ENCODE results near the gene FUT2. TPM values are rescaled to one million over a fixed set of nuclear protein-coding genes. Genes with fewer than 3 reads are reported as not detected.
A peak's percentile ranks its signal among the peaks of the same experiment; 100 is the strongest.

The FUT2 gene
- total and polyA plus RNA-seq, 2 donors from 2014 or later = 0.28 to 5.8 TPM

DNA sequence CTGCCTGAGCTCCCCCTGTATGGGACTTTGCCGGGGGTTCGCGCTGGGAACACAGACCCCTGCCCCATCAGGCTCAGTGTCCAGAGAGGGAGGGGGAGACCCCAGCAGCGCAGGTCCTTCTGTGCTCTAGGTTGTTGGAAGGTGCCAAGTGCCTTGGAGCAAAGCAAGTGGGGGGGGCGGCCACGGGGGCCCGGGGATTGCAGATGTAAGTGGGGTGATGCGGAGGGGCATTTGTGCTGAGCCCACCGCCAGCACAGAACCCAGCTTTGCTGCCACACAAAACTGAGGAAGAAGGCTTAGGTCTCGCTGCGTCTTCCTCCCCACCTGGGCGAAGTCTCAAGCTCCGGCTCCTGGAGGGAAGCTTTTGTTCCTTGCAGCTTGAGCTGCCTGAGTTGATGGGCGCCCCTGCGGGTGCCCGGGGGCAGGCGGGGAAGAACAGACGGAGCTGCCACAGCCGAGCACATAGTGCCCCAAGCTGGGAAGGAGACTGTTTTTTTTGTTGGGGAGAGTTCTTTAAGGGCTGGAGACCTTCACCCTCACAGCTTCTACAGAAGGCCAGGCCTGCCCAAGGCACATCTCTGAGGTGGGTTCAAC lies 21.5 kb upstream of the FUT2 start:
- H3K27ac ChIP-seq (ENCODE audit: low read depth in 2 of 2, low read length in 2 of 2) = peak overlapping the region in 1 of 2 donors; percentile 5
- DNase-seq (no peak), FAIRE-seq (no peak)
- no peaks in the 10 kb centered on the region for H3K9me3 ChIP-seq (ENCODE audit: control insufficient read depth in 2 of 3, insufficient read depth in 1 of 3, low read length in 3 of 3)
- no peaks in the 10 kb centered on the region for H3K27me3 ChIP-seq (ENCODE audit: control insufficient read depth, insufficient read depth, low read length)
- no peak for TF ChIP-seq CTCF (IDR thresholded peaks at IDR 0.05; ENCODE audit: borderline replicate concordance, extremely low read depth, insufficient read depth)
- H3K36me3 ChIP-seq (ENCODE audit: control insufficient read depth in 2 of 3, insufficient read depth in 3 of 3, low read length in 3 of 3) = no peaks in the 10 kb centered on the region
- peaks cover 0 to 4% (median 0%) of the 10 kb centered on the region in 3 donors for H3K4me1 ChIP-seq (ENCODE audit: control insufficient read depth in 2 of 3, insufficient read depth in 2 of 3, low read depth in 1 of 3, low read length in 3 of 3)
- intact Hi-C loops (cut with DNase I) = no loop called here
- no peak overlapping the region for H3K9ac ChIP-seq (ENCODE audit: low read length in 3 of 3)
- no peak overlapping the region for H3K4me3 ChIP-seq (ENCODE audit: low read length in 3 of 3)

DNA sequence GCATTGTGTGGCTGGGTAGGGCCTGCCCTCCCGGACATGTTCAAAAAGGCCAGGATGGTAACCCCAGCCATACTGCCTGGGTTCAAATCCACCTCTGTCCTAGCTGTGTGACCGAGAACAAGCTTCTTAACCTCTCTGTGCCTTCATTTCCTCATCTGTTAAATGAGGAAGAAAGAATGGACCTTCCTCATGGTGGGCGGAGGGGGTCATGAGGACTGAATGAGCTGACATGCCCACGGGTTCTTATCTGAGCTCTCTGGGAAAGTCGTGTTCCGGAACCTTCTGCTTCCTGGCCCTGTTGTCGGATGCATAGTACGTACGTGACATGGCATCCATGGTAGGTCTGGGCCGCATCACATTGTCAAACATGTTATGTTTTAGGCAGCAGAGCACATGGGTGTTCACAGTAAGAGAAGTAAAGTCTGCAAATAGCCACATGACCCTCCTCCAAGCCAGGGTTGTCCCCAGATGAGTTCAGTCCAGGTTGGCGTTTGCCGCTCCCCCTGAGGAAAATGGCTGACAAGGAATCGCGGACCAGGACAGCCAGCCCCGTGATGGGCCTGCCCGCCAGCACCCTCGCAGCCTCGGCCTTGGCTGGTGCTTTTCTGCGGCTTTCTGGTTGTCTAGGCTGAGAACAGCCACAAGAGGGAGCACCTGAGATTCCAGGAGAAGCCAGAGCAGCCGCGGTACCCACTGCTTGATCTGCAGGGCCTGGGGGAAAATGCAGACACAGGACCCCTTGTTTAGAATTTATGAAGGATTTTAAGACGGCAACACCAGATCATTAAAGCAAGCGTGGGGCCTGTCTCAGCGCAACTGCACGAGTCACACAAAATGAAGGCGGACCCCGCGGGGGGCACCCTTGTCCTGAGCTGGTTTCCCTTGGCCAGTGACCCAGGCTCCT lies 20.6 kb upstream of the FUT2 start:
- Histone ChIP-seq H3K4me1 (ENCODE audit: control insufficient read depth in 2 of 3, insufficient read depth in 2 of 3, low read depth in 1 of 3, low read length in 3 of 3) (peaks cover 0 to 4% (median 0%) of the 10 kb centered on the region in 3 donors), H3K27ac (ENCODE audit: low read depth in 2 of 2, low read length in 2 of 2) (peak overlapping the region in 1 of 2 donors; percentile 5), H3K9me3 (ENCODE audit: control insufficient read depth in 2 of 3, insufficient read depth in 1 of 3, low read length in 3 of 3) (no peaks in the 10 kb centered on the region), H3K36me3 (ENCODE audit: control insufficient read depth in 2 of 3, insufficient read depth in 3 of 3, low read length in 3 of 3) (no peaks in the 10 kb centered on the region), H3K9ac (ENCODE audit: low read length in 3 of 3) (peak overlapping the region in 1 of 3 donors; percentile 38), H3K27me3 (ENCODE audit: control insufficient read depth, insufficient read depth, low read length) (no peaks in the 10 kb centered on the region), H3K4me3 (ENCODE audit: low read length in 3 of 3) (no peak overlapping the region)
- FAIRE-seq (no peak), DNase-seq (peak; percentile 86 to 94 (median 91))
- peak; percentile 84 for TF ChIP-seq CTCF (IDR thresholded peaks at IDR 0.05; ENCODE audit: borderline replicate concordance, extremely low read depth, insufficient read depth)
- intact Hi-C loops (cut with DNase I) = no loop called here

GRCh38 chr19:48676487-48676886 lies 19.3 kb upstream of the FUT2 start:
- no peak overlapping the region for H3K4me3 ChIP-seq (ENCODE audit: low read length in 3 of 3)
- no peak for FAIRE-seq
- DNase-seq = no peak
- H3K9me3 ChIP-seq (ENCODE audit: control insufficient read depth in 2 of 3, insufficient read depth in 1 of 3, low read length in 3 of 3) = no peaks in the 10 kb centered on the region
- H3K9ac ChIP-seq (ENCODE audit: low read length in 3 of 3) = no peak overlapping the region
- intact Hi-C loops (cut with DNase I) = no loop called here
- H3K4me1 ChIP-seq (ENCODE audit: control insufficient read depth in 2 of 3, insufficient read depth in 2 of 3, low read depth in 1 of 3, low read length in 3 of 3) = peaks cover 0 to 4% (median 2%) of the 10 kb centered on the region in 3 donors
- no peak overlapping the region for H3K27ac ChIP-seq (ENCODE audit: low read depth in 2 of 2, low read length in 2 of 2)
- TF ChIP-seq CTCF (IDR thresholded peaks at IDR 0.05; ENCODE audit: borderline replicate concordance, extremely low read depth, insufficient read depth) = no peak
- H3K27me3 ChIP-seq (ENCODE audit: control insufficient read depth, insufficient read depth, low read length) = no peaks in the 10 kb centered on the region
- H3K36me3 ChIP-seq (ENCODE audit: control insufficient read depth in 2 of 3, insufficient read depth in 3 of 3, low read length in 3 of 3) = no peaks in the 10 kb centered on the region
